C4-2B (cell line): ENCODE measurements around the gene FMNL3.

Experiments
- CTCF ChIP-seq: fragments of 450-650 bp; conservative IDR thresholded peaks from 2 replicates; pipeline ENCODE4 v1.5.1; 2017; ENCODE audit warnings: mild to moderate bottlenecking
- ZFX ChIP-seq: fragments of 450-650 bp; IDR thresholded peaks from 2 replicates; pipeline ENCODE4 v1.6.1; 2017

DNA sequence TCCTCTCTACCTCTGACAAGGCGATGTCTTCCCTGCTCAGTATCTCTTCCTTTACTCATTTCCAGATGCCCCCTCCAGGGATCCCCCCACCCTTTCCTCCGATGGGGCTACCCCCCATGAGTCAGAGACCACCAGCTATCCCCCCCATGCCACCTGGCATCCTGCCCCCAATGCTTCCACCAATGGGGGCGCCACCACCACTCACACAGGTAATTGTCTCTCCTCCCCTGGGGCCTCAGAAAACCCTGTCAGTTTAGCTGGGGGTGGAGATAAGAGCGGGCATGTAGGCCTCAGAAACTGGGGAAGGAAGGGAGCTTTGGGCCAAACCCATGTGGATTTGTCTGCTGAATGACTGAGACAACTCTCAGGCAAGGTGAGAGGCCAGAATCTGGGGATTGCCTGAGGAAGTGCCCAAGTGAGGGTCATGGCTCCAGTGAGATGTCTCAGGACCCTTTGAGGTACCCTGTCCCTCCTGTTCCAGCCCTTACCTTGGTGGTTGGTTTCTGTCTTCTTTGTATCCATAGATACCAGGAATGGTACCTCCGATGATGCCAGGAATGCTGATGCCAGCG, 75.8 kb downstream of the FMNL3 start:
- TF ChIP-seq CTCF = no peak
- no peak for TF ChIP-seq ZFX
